ENCODE data around the gene PLD1.

The PLD1 gene

DNA sequence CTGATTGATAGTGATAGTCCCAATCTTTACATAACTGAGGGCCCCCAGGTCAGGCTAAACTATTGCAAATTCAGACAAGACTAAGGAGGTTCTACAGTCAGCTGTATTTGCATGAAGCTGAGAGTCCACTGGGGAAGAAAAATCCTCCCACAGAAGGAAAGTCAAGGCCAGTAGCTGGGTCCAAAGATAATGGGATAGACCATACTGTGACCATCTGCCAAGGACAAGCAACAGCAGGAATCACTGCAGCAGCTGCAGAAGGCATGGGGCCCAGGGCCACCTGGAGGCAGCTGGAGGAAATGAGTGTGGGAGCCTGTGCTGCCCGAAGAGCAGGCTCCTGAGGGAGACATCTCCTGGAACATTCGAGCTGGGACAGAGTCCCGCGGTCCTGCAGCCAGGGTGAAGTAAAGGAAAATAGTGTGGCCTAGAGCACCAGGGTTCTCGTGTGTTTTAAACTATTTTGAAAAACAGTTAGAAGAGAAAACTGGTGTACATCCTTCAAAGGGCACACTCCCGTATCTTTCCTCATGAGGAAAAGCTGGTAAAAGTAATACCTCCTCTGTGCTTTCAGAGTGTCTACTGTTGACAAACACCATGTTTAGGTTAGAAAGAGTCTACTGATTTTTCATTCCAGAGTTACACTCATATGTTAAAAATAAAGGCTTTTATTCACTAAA lies 19.7 kb upstream of the PLD1 start (continued):
- TF ChIP-seq ZBTB44 (tag by site-specific recombination; IDR thresholded peaks at IDR 0.05) (peak; percentile 80), ZBTB17 (tag by site-specific recombination; IDR thresholded peaks at IDR 0.05) (peak; percentile 54), GFI1B (tag by site-specific recombination; IDR thresholded peaks at IDR 0.05) (peak; percentile 69), ZIC2 (tag by site-specific recombination; IDR thresholded peaks at IDR 0.05) (peak; percentile 50), OSR2 (tag by site-specific recombination; IDR thresholded peaks at IDR 0.05) (0 out of 2 replicates have a peak, but pooled peaks have one; percentile 14), ZNF654 (tag by site-specific recombination; IDR thresholded peaks at IDR 0.05; ENCODE audit: low read depth) (peak; percentile 50), SCRT2 (tag by site-specific recombination; IDR thresholded peaks at IDR 0.05) (peak; percentile 51), IKZF3 (tag by site-specific recombination; IDR thresholded peaks at IDR 0.05) (peak; percentile 69; the same call in 1 of the 2 replicates), ZNF785 (tag by site-specific recombination; IDR thresholded peaks at IDR 0.05) (no peak)
- TF ChIP-seq, protein P1, sequence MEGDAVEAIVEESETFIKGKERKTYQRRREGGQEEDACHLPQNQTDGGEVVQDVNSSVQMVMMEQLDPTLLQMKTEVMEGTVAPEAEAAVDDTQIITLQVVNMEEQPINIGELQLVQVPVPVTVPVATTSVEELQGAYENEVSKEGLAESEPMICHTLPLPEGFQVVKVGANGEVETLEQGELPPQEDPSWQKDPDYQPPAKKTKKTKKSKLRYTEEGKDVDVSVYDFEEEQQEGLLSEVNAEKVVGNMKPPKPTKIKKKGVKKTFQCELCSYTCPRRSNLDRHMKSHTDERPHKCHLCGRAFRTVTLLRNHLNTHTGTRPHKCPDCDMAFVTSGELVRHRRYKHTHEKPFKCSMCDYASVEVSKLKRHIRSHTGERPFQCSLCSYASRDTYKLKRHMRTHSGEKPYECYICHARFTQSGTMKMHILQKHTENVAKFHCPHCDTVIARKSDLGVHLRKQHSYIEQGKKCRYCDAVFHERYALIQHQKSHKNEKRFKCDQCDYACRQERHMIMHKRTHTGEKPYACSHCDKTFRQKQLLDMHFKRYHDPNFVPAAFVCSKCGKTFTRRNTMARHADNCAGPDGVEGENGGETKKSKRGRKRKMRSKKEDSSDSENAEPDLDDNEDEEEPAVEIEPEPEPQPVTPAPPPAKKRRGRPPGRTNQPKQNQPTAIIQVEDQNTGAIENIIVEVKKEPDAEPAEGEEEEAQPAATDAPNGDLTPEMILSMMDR (tag by site-specific recombination; IDR thresholded peaks at IDR 0.05): peak; percentile 84; the same call in 1 of the 2 replicates

GRCh38 chr3:171828902-171829770 lies 18.9 kb upstream of the PLD1 start:
- TF ChIP-seq KLF1 (tag by site-specific recombination; IDR thresholded peaks at IDR 0.05) (no peak), INSM2 (tag by site-specific recombination; IDR thresholded peaks at IDR 0.05) (no peak), ZNF239 (tag by site-specific recombination; IDR thresholded peaks at IDR 0.05) (no peak), ZNF785 (tag by site-specific recombination; IDR thresholded peaks at IDR 0.05) (no peak), ZNF37A (tag by site-specific recombination; IDR thresholded peaks at IDR 0.05) (no peak), ZNF549 (tag by site-specific recombination; IDR thresholded peaks at IDR 0.05) (no peak)
- no peaks in the 10 kb centered on the region for H3K36me3 ChIP-seq (ENCODE audit: control insufficient read depth in 2 of 2, insufficient read depth in 1 of 2, low read length in 2 of 2)
- no peak overlapping the region for H3K27ac ChIP-seq (ENCODE audit: extremely low read depth, low read depth, low read length)
- no peaks in the 10 kb centered on the region for H3K9me3 ChIP-seq (ENCODE audit: control insufficient read depth, insufficient read depth, low read depth, low read length)
- CTCF ChIA-PET: interaction anchor here (0.5 to 3.7 kb wide), 22 partner anchors 7 to 867 kb away, joined by 3 to 22 read pairs (median 4); partner anchors contain the start of gene PLD1
- peaks cover 6% of the 10 kb centered on the region for H3K4me1 ChIP-seq (ENCODE audit: control insufficient read depth, insufficient read depth, low read length)
- H3K4me3 ChIP-seq (ENCODE audit: low read depth, low read length): no peak overlapping the region
- POLR2A ChIA-PET: interaction anchor here (0.7 kb wide), 1 partner anchor 794 kb away, joined by 3 read pairs; no protein-coding TSS in a partner anchor

DNA sequence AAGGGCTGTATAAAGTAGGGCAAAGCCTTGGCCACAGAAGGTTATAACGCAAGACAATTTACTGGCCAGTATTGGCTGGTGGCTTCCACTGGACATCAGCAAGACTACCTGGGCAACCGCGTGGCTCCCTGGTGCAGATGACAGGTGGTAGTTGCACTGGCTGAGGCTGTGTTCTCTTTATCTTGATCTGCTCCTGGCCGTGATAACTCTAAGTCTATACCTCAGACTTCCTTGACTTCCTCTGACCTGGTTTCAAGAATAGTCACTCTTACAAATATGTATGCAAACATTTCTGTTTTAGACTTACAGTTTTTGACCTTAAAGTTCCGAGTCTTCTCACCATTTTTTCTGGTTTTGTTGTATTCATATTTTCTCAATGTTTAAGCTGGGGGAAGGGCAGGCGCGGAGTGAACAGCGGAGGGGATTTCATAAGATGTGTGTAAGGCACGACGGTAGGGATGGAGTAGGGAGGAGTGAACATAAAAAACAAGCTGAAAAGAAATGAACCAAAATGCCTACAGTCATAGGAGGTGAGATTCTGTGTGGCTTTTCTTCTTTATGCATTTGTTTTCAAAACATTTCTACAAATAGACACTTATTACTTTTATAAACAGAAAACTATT lies 17.7 kb upstream of the PLD1 start:
- POLR2A ChIA-PET: no interaction called here

More for the DNA sequence above, 17.7 kb upstream of the PLD1 start:
- no peak overlapping the region for H3K27ac ChIP-seq (ENCODE audit: extremely low read depth, low read depth, low read length)
- no peaks in the 10 kb centered on the region for H3K9me3 ChIP-seq (ENCODE audit: control insufficient read depth, insufficient read depth, low read depth, low read length)
- TF ChIP-seq ZNF473 (tag by site-specific recombination; IDR thresholded peaks at IDR 0.05): no peak
- no peak for TF ChIP-seq ZFP69B (tag by site-specific recombination; IDR thresholded peaks at IDR 0.05)
- TF ChIP-seq ZNF768 (tag by site-specific recombination; IDR thresholded peaks at IDR 0.05): no peak
- TF ChIP-seq ZNF785 (tag by site-specific recombination; IDR thresholded peaks at IDR 0.05): no peak
- TF ChIP-seq ZNF292 (tag by site-specific recombination; IDR thresholded peaks at IDR 0.05; ENCODE audit: borderline replicate concordance, low read depth): no peak
- TF ChIP-seq ZBTB7A (tag by site-specific recombination; IDR thresholded peaks at IDR 0.05; ENCODE audit: low read depth): no peak
- CTCF ChIA-PET: interaction anchor here (3.5 to 3.7 kb wide), 2 partner anchors 17 to 56 kb away, joined by 19 to 22 read pairs; partner anchors contain the start of gene PLD1
- H3K4me3 ChIP-seq (ENCODE audit: low read depth, low read length): no peak overlapping the region
- peaks cover 6% of the 10 kb centered on the region for H3K4me1 ChIP-seq (ENCODE audit: control insufficient read depth, insufficient read depth, low read length)
- H3K36me3 ChIP-seq (ENCODE audit: control insufficient read depth in 2 of 2, insufficient read depth in 1 of 2, low read length in 2 of 2): no peaks in the 10 kb centered on the region

Data from HEK293 (cell line).